HG03460 (cell line): ENCODE measurements around the gene TLE1.
"Not testable (repeated sequence)": the region's sequence is repeated elsewhere in the genome, so short reads cannot be mapped to it uniquely, and the experiment has no call there.

Source experiments
- ATAC-seq: cut with Tn5 transposase; IDR thresholded peaks from one replicate; pipeline ENCODE4 v1.9.1; 2021; ENCODE audit not compliant: unreplicated experiment

TLE1 gene

GRCh38 chr9:81689343-81690175 is at the start of gene TLE1:
Gene TLE1 (minus strand): TSS chr9:81689547. CDS start chr9:81688240, 1,307 bp downstream.
- ATAC-seq = peak; percentile 74

GRCh38 chr9:81737871-81738507 is 48.6 kb upstream of the TLE1 start:
- ATAC-seq = no peak

GRCh38 chr9:81730498-81730897 is 41.2 kb upstream of the TLE1 start:
- not testable (repeated sequence) for ATAC-seq

- peak; percentile 73 for ATAC-seq
Measured at GRCh38 chr9:81729135-81729534, 39.8 kb upstream of the TLE1 start.

- ATAC-seq = no peak
Measured at GRCh38 chr9:81724242-81724889, 35.0 kb upstream of the TLE1 start.

GRCh38 chr9:81722277-81722676 is 32.9 kb upstream of the TLE1 start:
- no peak for ATAC-seq

- no peak for ATAC-seq
Measured at GRCh38 chr9:81720450-81721086, 31.2 kb upstream of the TLE1 start.

GRCh38 chr9:81719972-81720371 is 30.6 kb upstream of the TLE1 start:
- ATAC-seq = no peak

GRCh38 chr9:81718244-81718643 is 28.9 kb upstream of the TLE1 start:
- ATAC-seq = no peak

- no peak for ATAC-seq
Measured at GRCh38 chr9:81717747-81718077, 28.4 kb upstream of the TLE1 start.

- ATAC-seq = no peak
Measured at GRCh38 chr9:81717061-81717746, 27.9 kb upstream of the TLE1 start.

GRCh38 chr9:81716409-81716808 is 27.1 kb upstream of the TLE1 start:
- no peak for ATAC-seq

- no peak for ATAC-seq
Measured at GRCh38 chr9:81705578-81705977, 16.2 kb upstream of the TLE1 start.

GRCh38 chr9:81694541-81694940 is 5.2 kb upstream of the TLE1 start:
- ATAC-seq = no peak

GRCh38 chr9:81693671-81694378 is 4.5 kb upstream of the TLE1 start:
- no peak for ATAC-seq

- ATAC-seq = no peak
Measured at GRCh38 chr9:81690251-81690851, 1.0 kb upstream of the TLE1 start.

- ATAC-seq = not testable (repeated sequence)
Measured at GRCh38 chr9:81689093-81689342, 329 bp downstream of the TLE1 start.

GRCh38 chr9:81688262-81689092 is 870 bp downstream of the TLE1 start:
- peak; percentile 26 for ATAC-seq

- no peak for ATAC-seq
Measured at GRCh38 chr9:81687521-81688261, 1.7 kb downstream of the TLE1 start.
